Caco-2 (cell line): ENCODE results near the gene RGS18. TPM values are rescaled to one million over a fixed set of nuclear protein-coding genes. Genes with fewer than 3 reads are reported as not detected.
"Not testable (repeated sequence)": the region's sequence is repeated elsewhere in the genome, so short reads cannot be mapped to it uniquely, and the experiment has no call there.

Experiments
- BruUV-seq: library from RNA; stranded (reverse); fragments of 400-500 nt; replicated peaks from 2 replicates; lab custom pipeline; 2021; lab: Mats Ljungman, UMichigan
- CTCF ChIA-PET: fragments of 300-600 bp; sonication (Branson Sonifier 250); formaldehyde crosslinking; loops from one replicate; lab custom pipeline; 2022; ENCODE audit warnings: antibody characterized with exemption; lab: Charles Lee
- POLR2A ChIA-PET: fragments of 300-600 bp; sonication (Branson Sonifier 250); formaldehyde crosslinking; loops from one replicate; lab custom pipeline; 2022; ENCODE audit warnings: antibody characterized with exemption; lab: Charles Lee
- DNase-seq, 2 experiments: peaks; one replicate each; pipeline versions ENCODE4 v3.0.0 to v3.0.0-alpha.2; 2020 to 2022
- H3K27me3 ChIP-seq: replicated peaks from 2 replicates; pipeline ENCODE4 v1.6.0; 2011; ENCODE audit warnings: low read length; ENCODE audit not compliant: control insufficient read depth, insufficient read depth
- H3K36me3 ChIP-seq: 2 replicates; pipeline ENCODE4 v1.5.1; 2011; ENCODE audit warnings: low read length; ENCODE audit not compliant: control insufficient read depth, insufficient read depth
- H3K4me1 ChIP-seq: fragments of 250-450 bp; sonication (Bioruptor Pico); 2 replicates; pipeline ENCODE4 v1.5.1; 2020; ENCODE audit warnings: mild to moderate bottlenecking
- H3K4me3 ChIP-seq: 2 replicates; pipeline ENCODE4 v1.5.1; 2011; ENCODE audit warnings: low read depth, mild to moderate bottlenecking, control low read depth, low read length
- H3K9me3 ChIP-seq: fragments of 250-450 bp; sonication (Bioruptor Pico); 2 replicates; pipeline ENCODE4 v1.5.1; 2020; ENCODE audit warnings: mild to moderate bottlenecking, moderate library complexity
- H3K27ac Mint-ChIP-seq: one replicate; pipeline ENCODE4 v1.8.0; 2022; ENCODE audit warnings: mixed read lengths; ENCODE audit not compliant: unreplicated experiment
- H3K27me3 Mint-ChIP-seq: one replicate; pipeline ENCODE4 v1.8.0; 2022; ENCODE audit warnings: mixed read lengths; ENCODE audit not compliant: insufficient read depth, unreplicated experiment
- H3K36me3 Mint-ChIP-seq: one replicate; pipeline ENCODE4 v1.8.0; 2022; ENCODE audit warnings: mild to moderate bottlenecking, mixed read lengths; ENCODE audit not compliant: insufficient read depth, unreplicated experiment
- H3K4me1 Mint-ChIP-seq: one replicate; pipeline ENCODE4 v1.8.0; 2022; ENCODE audit warnings: low read depth, mixed read lengths; ENCODE audit not compliant: unreplicated experiment
- H3K4me3 Mint-ChIP-seq: one replicate; pipeline ENCODE4 v1.8.0; 2022; ENCODE audit warnings: mild to moderate bottlenecking, moderate library complexity, mixed read lengths; ENCODE audit not compliant: unreplicated experiment
- H3K9me3 Mint-ChIP-seq: one replicate; pipeline ENCODE4 v1.8.0; 2022; ENCODE audit warnings: mixed read lengths; ENCODE audit not compliant: unreplicated experiment
- intact Hi-C: fragments of 100-400 bp; cut with micrococcal nuclease; formaldehyde crosslinking; loops from one replicate; pipeline ENCODE4 v1.10.0; 2022; ENCODE audit not compliant: unreplicated experiment
- total RNA-seq: library from RNA; stranded (reverse); gene quantifications from 2 replicates; pipeline ENCODE4 v1.2.3, GENCODE V29; 2022
- TF ChIP-seq, protein P1 (sequence below), 2 experiments: fragments of 200-600 bp in 1 of 2; IDR thresholded peaks; 1 replicate in 1 of 2; 2 replicates in 1 of 2; pipeline versions ENCODE4 v1.5.1 to v1.8.0; 2011 to 2022; ENCODE audit warnings: antibody characterized with exemption in 1 of 2, control low read depth in 1 of 2, inconsistent platforms in 1 of 2, low read depth in 1 of 2, low read length in 1 of 2, mild to moderate bottlenecking in 1 of 2, moderate library complexity in 1 of 2; ENCODE audit not compliant: insufficient read depth in 1 of 2, severe bottlenecking in 1 of 2, unreplicated experiment in 1 of 2

The RGS18 gene
- total RNA-seq, 1 experiment from 2014 or later: not detected

GRCh38 chr1:192162376-192162775 lies 4.1 kb downstream of the RGS18 start:
- no peaks in the 10 kb centered on the region for H3K36me3 ChIP-seq
- no peaks in the 10 kb centered on the region for H3K9me3 ChIP-seq
- POLR2A ChIA-PET: no interaction called here
- no peaks in the 10 kb centered on the region for H3K4me1 ChIP-seq
- Mint-ChIP-seq H3K36me3 (no peaks in the 10 kb centered on the region), H3K27me3 (no peaks in the 10 kb centered on the region), H3K27ac (no peak overlapping the region), H3K9me3 (peaks cover 9% of the 10 kb centered on the region), H3K4me3 (no peak overlapping the region), H3K4me1 (no peaks in the 10 kb centered on the region)
- BruUV-seq: no TSS peak
- CTCF ChIA-PET: no interaction called here
- H3K27me3 ChIP-seq: no peaks in the 10 kb centered on the region
- intact Hi-C loops: no loop called here
- TF ChIP-seq, protein P1, sequence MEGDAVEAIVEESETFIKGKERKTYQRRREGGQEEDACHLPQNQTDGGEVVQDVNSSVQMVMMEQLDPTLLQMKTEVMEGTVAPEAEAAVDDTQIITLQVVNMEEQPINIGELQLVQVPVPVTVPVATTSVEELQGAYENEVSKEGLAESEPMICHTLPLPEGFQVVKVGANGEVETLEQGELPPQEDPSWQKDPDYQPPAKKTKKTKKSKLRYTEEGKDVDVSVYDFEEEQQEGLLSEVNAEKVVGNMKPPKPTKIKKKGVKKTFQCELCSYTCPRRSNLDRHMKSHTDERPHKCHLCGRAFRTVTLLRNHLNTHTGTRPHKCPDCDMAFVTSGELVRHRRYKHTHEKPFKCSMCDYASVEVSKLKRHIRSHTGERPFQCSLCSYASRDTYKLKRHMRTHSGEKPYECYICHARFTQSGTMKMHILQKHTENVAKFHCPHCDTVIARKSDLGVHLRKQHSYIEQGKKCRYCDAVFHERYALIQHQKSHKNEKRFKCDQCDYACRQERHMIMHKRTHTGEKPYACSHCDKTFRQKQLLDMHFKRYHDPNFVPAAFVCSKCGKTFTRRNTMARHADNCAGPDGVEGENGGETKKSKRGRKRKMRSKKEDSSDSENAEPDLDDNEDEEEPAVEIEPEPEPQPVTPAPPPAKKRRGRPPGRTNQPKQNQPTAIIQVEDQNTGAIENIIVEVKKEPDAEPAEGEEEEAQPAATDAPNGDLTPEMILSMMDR (IDR thresholded peaks at IDR 0.05; ENCODE audit: insufficient read depth in 1 of 2, low read depth in 1 of 2, low read length in 1 of 2, severe bottlenecking in 1 of 2, unreplicated experiment in 1 of 2): no peak
- DNase-seq: no peak
- no peak overlapping the region for H3K4me3 ChIP-seq

- POLR2A ChIA-PET, H3K4me1 ChIP-seq: not testable (repeated sequence)
Observed at GRCh38 chr1:192165002-192165401, 6.7 kb downstream of the RGS18 start.

GRCh38 chr1:192167011-192167410 lies 8.7 kb downstream of the RGS18 start:
- intact Hi-C loops: no loop called here
- H3K4me3 Mint-ChIP-seq: no peak overlapping the region
- Histone ChIP-seq H3K27me3 (no peaks in the 10 kb centered on the region), H3K4me3 (no peak overlapping the region), H3K9me3 (no peaks in the 10 kb centered on the region), H3K4me1 (no peaks in the 10 kb centered on the region), H3K36me3 (no peaks in the 10 kb centered on the region)
- H3K36me3 Mint-ChIP-seq: no peaks in the 10 kb centered on the region
- peaks cover 9% of the 10 kb centered on the region for H3K9me3 Mint-ChIP-seq
- no peak for DNase-seq
- CTCF ChIA-PET: no interaction called here
- TF ChIP-seq, protein P1 (IDR thresholded peaks at IDR 0.05; ENCODE audit: insufficient read depth in 1 of 2, low read depth in 1 of 2, low read length in 1 of 2, severe bottlenecking in 1 of 2, unreplicated experiment in 1 of 2): no peak
- H3K27ac Mint-ChIP-seq: no peak overlapping the region
- H3K4me1 Mint-ChIP-seq: no peaks in the 10 kb centered on the region
- POLR2A ChIA-PET: no interaction called here
- H3K27me3 Mint-ChIP-seq: no peaks in the 10 kb centered on the region
- no TSS peak for BruUV-seq

More at GRCh38 chr1:192165002-192165401, 6.7 kb downstream of the RGS18 start:
- H3K4me1 Mint-ChIP-seq, intact Hi-C loops, DNase-seq, H3K27ac Mint-ChIP-seq, BruUV-seq, CTCF ChIA-PET, H3K27me3 ChIP-seq, H3K27me3 Mint-ChIP-seq, H3K36me3 Mint-ChIP-seq, H3K4me3 ChIP-seq, H3K36me3 ChIP-seq, H3K4me3 Mint-ChIP-seq, H3K9me3 ChIP-seq, H3K9me3 Mint-ChIP-seq: not testable (repeated sequence)
